H1 (cell line): ENCODE results near the gene CFAP74. TPM values are rescaled to one million over a fixed set of nuclear protein-coding genes. Genes with fewer than 3 reads are reported as not detected.
A peak's percentile ranks its signal among the peaks of the same experiment; 100 is the strongest.

Experiments
- CTCF ChIA-PET: fragments of 300-600 bp; sonication (Branson Sonifier 250); formaldehyde crosslinking; loops from one replicate; lab custom pipeline; 2021; ENCODE audit not compliant: partially characterized antibody; lab: Charles Lee
- POLR2A ChIA-PET: fragments of 300-600 bp; sonication (Branson Sonifier 250); formaldehyde crosslinking; loops from one replicate; lab custom pipeline; 2021; ENCODE audit warnings: inconsistent platforms; ENCODE audit not compliant: partially characterized antibody; lab: Charles Lee
- DNase-seq, 2 experiments: peaks; one replicate each; pipeline versions ENCODE4 v3.0.0 to v3.0.0-alpha.2; 2010 to 2022; ENCODE audit warnings: low spot score in 2 of 2, low read depth in 1 of 2, mixed read lengths in 1 of 2
- FAIRE-seq: peaks from 2 replicates; lab custom pipeline; 2011; peaks lifted over from hg19 to GRCh38; lab: Jason Lieb, UNC
- H2AFZ ChIP-seq: 2 replicates; pipeline ENCODE4 v1.8.1; 2012; ENCODE audit warnings: low read length, inconsistent platforms
- H2AK5ac ChIP-seq: 2 replicates; pipeline ENCODE4 v1.6.1; 2013; ENCODE audit warnings: low read depth, low read length
- H2BK120ac ChIP-seq: replicated peaks from 2 replicates; pipeline ENCODE3; 2013; ENCODE audit warnings: low read depth, low read length, inconsistent platforms
- H2BK12ac ChIP-seq: 2 replicates; pipeline ENCODE4 v1.6.1; 2013; ENCODE audit warnings: low read depth, low read length
- H2BK15ac ChIP-seq: 2 replicates; pipeline ENCODE4 v1.6.1; 2013; ENCODE audit warnings: low read length
- H2BK20ac ChIP-seq: 2 replicates; pipeline ENCODE4 v1.6.1; 2013; ENCODE audit warnings: low read length
- H2BK5ac ChIP-seq: 2 replicates; pipeline ENCODE4 v1.6.1; 2013; ENCODE audit warnings: low read depth, low read length
- H3K14ac ChIP-seq: 2 replicates; pipeline ENCODE4 v1.6.1; 2013; ENCODE audit warnings: inconsistent platforms; ENCODE audit not compliant: insufficient read length
- H3K18ac ChIP-seq: 2 replicates; pipeline ENCODE4 v1.6.1; 2013; ENCODE audit warnings: low read length; ENCODE audit errors: extremely low read depth
- H3K23ac ChIP-seq: 2 replicates; pipeline ENCODE4 v1.6.1; 2013; ENCODE audit warnings: inconsistent platforms; ENCODE audit not compliant: insufficient read length
- H3K23me2 ChIP-seq: 2 replicates; pipeline ENCODE4 v1.6.1; 2013; ENCODE audit warnings: low read depth, low read length
- H3K27ac ChIP-seq: 2 replicates; pipeline ENCODE4 v1.6.1; 2011; ENCODE audit warnings: low read depth, low read length, inconsistent platforms
- H3K27me3 ChIP-seq, 4 experiments: replicated peaks in 1 of 4; 1 replicate in 1 of 4; 2 replicates in 3 of 4; pipeline versions ENCODE4 v1.6.1 to v1.8.1; 2011 to 2013; ENCODE audit warnings: low read length in 3 of 4, mild to moderate bottlenecking in 3 of 4, inconsistent platforms in 2 of 4, mixed read lengths in 2 of 4, moderate library complexity in 1 of 4; ENCODE audit not compliant: control insufficient read depth in 3 of 4, insufficient read depth in 3 of 4; ENCODE audit errors: extremely low read depth in 1 of 4
- H3K36me3 ChIP-seq, 4 experiments: 2 replicates each; pipeline versions ENCODE4 v1.6.1 to v1.8.1; 2011 to 2013; ENCODE audit warnings: mild to moderate bottlenecking in 4 of 4, low read length in 3 of 4, moderate library complexity in 2 of 4, control low read depth in 1 of 4, inconsistent platforms in 1 of 4; ENCODE audit not compliant: insufficient read depth in 4 of 4, control insufficient read depth in 2 of 4
- H3K4ac ChIP-seq: replicated peaks from 2 replicates; pipeline ENCODE3; 2013; ENCODE audit warnings: low read length, low read depth, mixed read lengths, inconsistent platforms; ENCODE audit not compliant: insufficient read length
- H3K4me1 ChIP-seq, 4 experiments: replicated peaks in 1 of 4; 1 replicate in 1 of 4; 2 replicates in 3 of 4; pipeline versions ENCODE4 v1.6.1 to v1.8.1; 2011 to 2013; ENCODE audit warnings: low read length in 3 of 4, inconsistent platforms in 2 of 4, mixed read lengths in 1 of 4; ENCODE audit not compliant: insufficient read depth in 4 of 4, control insufficient read depth in 3 of 4
- H3K4me2 ChIP-seq, 2 experiments: 2 replicates each; pipeline versions ENCODE4 v1.6.1 to v1.8.1; 2011 to 2013; ENCODE audit warnings: low read depth in 2 of 2, low read length in 2 of 2, control low read depth in 1 of 2, inconsistent platforms in 1 of 2, mild to moderate bottlenecking in 1 of 2; ENCODE audit not compliant: insufficient read depth in 1 of 2
- H3K4me3 ChIP-seq, 4 experiments: fragments of 200-600, 300-600 bp in 1 of 4; sonication (generic), shearing (Covaris generic), sonication (Bioruptor Twin) in 1 of 4; 2 replicates each; pipeline versions ENCODE4 v1.5.1 to v1.8.1; 2011 to 2016; ENCODE audit warnings: low read length in 4 of 4, low read depth in 3 of 4, control low read depth in 2 of 4, inconsistent platforms in 2 of 4, mild to moderate bottlenecking in 2 of 4, mixed read lengths in 1 of 4, moderate library complexity in 1 of 4; ENCODE audit not compliant: insufficient read depth in 2 of 4; ENCODE audit errors: extremely low read depth in 1 of 4
- H3K56ac ChIP-seq: replicated peaks from 2 replicates; pipeline ENCODE3; 2013; ENCODE audit warnings: low read depth, mild to moderate bottlenecking, mixed read lengths, low read length, inconsistent platforms; ENCODE audit not compliant: insufficient read length
- H3K79me1 ChIP-seq: 2 replicates; pipeline ENCODE4 v1.6.1; 2013; ENCODE audit warnings: low read depth, low read length, control low read depth
- H3K79me2 ChIP-seq, 2 experiments: 2 replicates each; pipeline versions ENCODE4 v1.6.1 to v1.8.1; 2012 to 2013; ENCODE audit warnings: low read length in 2 of 2, mild to moderate bottlenecking in 2 of 2, inconsistent platforms in 1 of 2; ENCODE audit not compliant: insufficient read depth in 2 of 2, control insufficient read depth in 1 of 2
- H3K9ac ChIP-seq, 4 experiments: replicated peaks in 1 of 4; 1 replicate in 1 of 4; 2 replicates in 3 of 4; pipeline versions ENCODE4 v1.6.1 to v1.8.1; 2011 to 2013; ENCODE audit warnings: low read depth in 3 of 4, low read length in 3 of 4, control low read depth in 2 of 4, mild to moderate bottlenecking in 2 of 4, moderate library complexity in 2 of 4, inconsistent platforms in 1 of 4; ENCODE audit errors: extremely low read depth in 1 of 4
- H3K9me3 ChIP-seq, 2 experiments: 2 replicates each; pipeline versions ENCODE4 v1.6.1 to v1.8.1; 2012 to 2013; ENCODE audit warnings: mild to moderate bottlenecking in 2 of 2, moderate library complexity in 2 of 2, control low read depth in 1 of 2, inconsistent platforms in 1 of 2, low read depth in 1 of 2, low read length in 1 of 2, mixed read lengths in 1 of 2; ENCODE audit not compliant: insufficient read depth in 2 of 2
- H4K20me1 ChIP-seq, 2 experiments: replicated peaks in 1 of 2; 2 replicates each; pipeline versions ENCODE3 to v1.8.1; 2011 to 2013; ENCODE audit warnings: inconsistent platforms in 2 of 2, low read length in 2 of 2, mild to moderate bottlenecking in 1 of 2; ENCODE audit not compliant: insufficient read depth in 2 of 2, control insufficient read depth in 1 of 2
- H4K5ac ChIP-seq: 2 replicates; pipeline ENCODE4 v1.6.1; 2013; ENCODE audit warnings: low read length, low read depth, mixed read lengths, inconsistent platforms; ENCODE audit not compliant: insufficient read length
- H4K8ac ChIP-seq: 2 replicates; pipeline ENCODE4 v1.8.0; 2013; ENCODE audit warnings: mild to moderate bottlenecking, moderate library complexity, low read length, inconsistent platforms; ENCODE audit not compliant: insufficient read depth; ENCODE audit errors: extremely low read depth
- H4K91ac ChIP-seq: replicated peaks from 2 replicates; pipeline ENCODE3; 2013; ENCODE audit warnings: low read length, mixed read lengths, inconsistent platforms; ENCODE audit not compliant: insufficient read length
- ATF2 ChIP-seq: IDR thresholded peaks from 2 replicates; pipeline ENCODE4 v1.6.1; 2012; ENCODE audit warnings: low read length, inconsistent platforms
- CBX5 ChIP-seq: fragments of 300-800, 300-1000 bp; sonication (generic); IDR thresholded peaks from 2 replicates; pipeline ENCODE4 v1.7.1; 2016; ENCODE audit warnings: antibody characterized with exemption, low read length, low read depth
- EZH2 ChIP-seq: fragments of 200-600 bp; sonication (generic); IDR thresholded peaks from 2 replicates; pipeline ENCODE4 v1.7.1; 2012; ENCODE audit warnings: low read depth, mild to moderate bottlenecking, moderate library complexity, low read length, inconsistent platforms; ENCODE audit not compliant: severe bottlenecking
- HDAC2 ChIP-seq, 2 experiments: fragments of 300-600 bp in 1 of 2; sonication (generic) in 1 of 2; IDR thresholded peaks; 2 replicates each; pipeline ENCODE4 v1.6.1; 2011 to 2012; ENCODE audit warnings: low read depth in 2 of 2, low read length in 2 of 2, mild to moderate bottlenecking in 2 of 2, moderate library complexity in 2 of 2, borderline replicate concordance in 1 of 2, inconsistent platforms in 1 of 2
- NANOG ChIP-seq: IDR thresholded peaks from 2 replicates; pipeline ENCODE4 v1.6.1; 2011; ENCODE audit warnings: low read length, low read depth, mild to moderate bottlenecking, inconsistent platforms; ENCODE audit not compliant: insufficient read depth, poor library complexity, severe bottlenecking
- SUZ12 ChIP-seq: fragments of 200-600 bp; sonication (generic); IDR thresholded peaks from 2 replicates; pipeline ENCODE4 v1.6.1; 2012; ENCODE audit warnings: mild to moderate bottlenecking, inconsistent platforms, low read length, moderate library complexity, mixed read lengths
- TCF12 ChIP-seq: IDR thresholded peaks from 2 replicates; pipeline ENCODE4 v1.6.1; 2011; ENCODE audit warnings: low read depth, mild to moderate bottlenecking, low read length
- WGBS, 2 experiments: shearing (Covaris generic) in 1 of 2; methylation state at CpG; one replicate each; pipeline versions ENCODE4 v1.1.6 to v1.1.7; 2013 to 2015; ENCODE audit warnings: low lambda C conversion rate in 2 of 2, mixed read lengths in 2 of 2, inconsistent platforms in 1 of 2, low coverage in 1 of 2, missing lambda C conversion rate in 1 of 2; ENCODE audit not compliant: insufficient replicate concordance in 2 of 2, insufficient coverage in 1 of 2, insufficient read length in 1 of 2; ENCODE audit errors: extremely low coverage in 1 of 2, missing lambda C conversion rate in 1 of 2; 5-methylcytosine and 5-hydroxymethylcytosine counted together
- polyA plus RNA-seq, 7 experiments: library from polyadenylated mRNA; depleted of rRNA in 3 of 7; stranded (reverse) in 5 of 7; unstranded in 2 of 7; fragments of >200 nt in 5 of 7; fragments of 200-250 nt in 2 of 7; gene quantifications; 1 replicate in 5 of 7; 2 replicates in 1 of 7; 4 replicates in 1 of 7; pipeline versions ENCODE4 v1.2.1 to v1.2.3, GENCODE V29; 2011 to 2013; ENCODE audit warnings: missing spikeins in 2 of 7, mixed read lengths in 2 of 7
- total RNA-seq: library from RNA; stranded (reverse); fragmentation: NEBNext Ultra II Directional; extraction: Animal tissue kit (Norgen Biotek cat#: 25700); gene quantifications from 2 replicates; pipeline ENCODE4 v1.2.1, GENCODE V29; 2021

CFAP74 gene
- total and polyA plus RNA-seq, 2 of the 8 experiments (the other 6 are each of a cell fraction or from before 2014, with no cell fraction given): 0.09 to 0.20 TPM

GRCh38 chr1:2044510-2045319, 41.1 kb upstream of the CFAP74 start:
- ChIA-PET POLR2A (interaction anchor here (0.9 to 1.4 kb wide), 5 partner anchors 27 to 155 kb away, joined by 3 to 4 read pairs (median 4); no protein-coding TSS in a partner anchor), CTCF (interaction anchor here (0.7 to 8.8 kb wide), 53 partner anchors 8 to 366 kb away, joined by 3 to 249 read pairs (median 5); partner anchors contain the start of genes CFAP74 and GABRD)
- H3K36me3 ChIP-seq: no peaks in the 10 kb centered on the region
- no peak overlapping the region for H3K14ac ChIP-seq
- peak overlapping the region; percentile 72 for H4K8ac ChIP-seq
- peaks cover 0 to 3% of the 10 kb centered on the region in 2 experiments for H4K20me1 ChIP-seq
- peak overlapping the region in 1 of 2 experiments; percentile 57; a peak in 2 of 4 replicates for H3K4me2 ChIP-seq
- no peaks in the 10 kb centered on the region for H3K79me2 ChIP-seq
- no peaks in the 10 kb centered on the region for H3K79me1 ChIP-seq
- peak overlapping the region; percentile 65 for H4K91ac ChIP-seq
- H2BK15ac ChIP-seq: peak overlapping the region; percentile 92; the same call in 1 of the 2 replicates
- H2BK5ac ChIP-seq: no peak overlapping the region
- H3K56ac ChIP-seq: no peak overlapping the region
- peak overlapping the region in 2 of 4 experiments; percentile 2 to 52; a peak in 3 of 8 replicates for H3K4me3 ChIP-seq
- 30% methylated on average over 47 of the region's 75 CpGs; no CpG with 5 or more reads in 1 of the 2 experiments for whole genome bisulfite sequencing, 2 experiments
- no peak overlapping the region for H3K23ac ChIP-seq
- H2BK12ac ChIP-seq: peak overlapping the region; percentile 85; the same call in 1 of the 2 replicates
- H2BK120ac ChIP-seq: no peak overlapping the region
- peaks cover 0 to 26% (median 19%) of the 10 kb centered on the region in 4 experiments; a peak in 6 of 7 replicates for H3K4me1 ChIP-seq
- no peak overlapping the region for H2AK5ac ChIP-seq
- H2AFZ ChIP-seq: no peak overlapping the region; the same call in 1 of the 2 replicates
- no peak overlapping the region for H4K5ac ChIP-seq
- H3K9ac ChIP-seq: no peak overlapping the region
- no peak overlapping the region; the same call in 1 of the 2 replicates for H3K18ac ChIP-seq
- no peak overlapping the region for H3K4ac ChIP-seq
- H2BK20ac ChIP-seq: peak overlapping the region; percentile 98; the same call in 1 of the 2 replicates
- peaks cover 0 to 7% (median 0%) of the 10 kb centered on the region in 4 experiments; a peak in 3 of 7 replicates for H3K27me3 ChIP-seq
- FAIRE-seq: no peak
- H3K9me3 ChIP-seq: no peaks in the 10 kb centered on the region
- H3K23me2 ChIP-seq: peaks cover 2% of the 10 kb centered on the region
- H3K27ac ChIP-seq: no peak overlapping the region
- DNase-seq: peak in 1 of 2 experiments; percentile 92
- TF ChIP-seq CBX5: no peak
- no peak for TF ChIP-seq SUZ12
- TF ChIP-seq NANOG: no peak
- peak in 1 of 2 experiments; percentile 50; a peak in 1 of 4 replicates for TF ChIP-seq HDAC2 (IDR thresholded peaks at IDR 0.05; ENCODE audit: borderline replicate concordance in 1 of 2, low read depth in 2 of 2, low read length in 2 of 2)
- TF ChIP-seq EZH2: no peak
- TF ChIP-seq TCF12: no peak
- TF ChIP-seq ATF2: no peak
